GM23338 (cell line): Measurements from ENCODE around the gene SMIM14.

Experiments
- EZH2 ChIP-seq: fragments of 200-600 bp; sonication (generic); IDR thresholded peaks from one replicate; pipeline ENCODE4 v1.8.0; 2017; ENCODE audit warnings: antibody characterized with exemption, mild to moderate bottlenecking, low read depth; ENCODE audit not compliant: unreplicated experiment
- EZH2phosphoT487 ChIP-seq: fragments of 200-600 bp; sonication (generic); IDR thresholded peaks from one replicate; pipeline ENCODE4 v1.8.1; 2018; ENCODE audit warnings: antibody characterized with exemption; ENCODE audit not compliant: unreplicated experiment
- POLR2AphosphoS5 ChIP-seq: IDR thresholded peaks from 2 replicates; pipeline ENCODE4 v1.6.1; 2016; ENCODE audit warnings: antibody characterized with exemption, low read depth
- STAT1 ChIP-seq: IDR thresholded peaks from one replicate; pipeline ENCODE4 v1.6.1; 2016; ENCODE audit warnings: antibody characterized with exemption; ENCODE audit not compliant: unreplicated experiment
- TF ChIP-seq, protein P1 (sequence below): IDR thresholded peaks from 2 replicates; pipeline ENCODE4 v1.6.1; 2016; ENCODE audit warnings: antibody characterized with exemption
- TF ChIP-seq, protein P2 (sequence below), 2 experiments: fragments of 200-600 bp in 1 of 2; sonication (generic) in 1 of 2; conservative IDR thresholded peaks; 2 replicates each; pipeline versions ENCODE4 v1.5.1 to v1.6.1; 2016 to 2017; ENCODE audit warnings: antibody characterized with exemption in 2 of 2, low read depth in 2 of 2, mild to moderate bottlenecking in 2 of 2, moderate library complexity in 1 of 2
- TF ChIP-seq, protein P3 (sequence below): IDR thresholded peaks from one replicate; pipeline ENCODE4 v1.6.1; 2018; ENCODE audit warnings: antibody characterized with exemption; ENCODE audit not compliant: unreplicated experiment

DNA sequence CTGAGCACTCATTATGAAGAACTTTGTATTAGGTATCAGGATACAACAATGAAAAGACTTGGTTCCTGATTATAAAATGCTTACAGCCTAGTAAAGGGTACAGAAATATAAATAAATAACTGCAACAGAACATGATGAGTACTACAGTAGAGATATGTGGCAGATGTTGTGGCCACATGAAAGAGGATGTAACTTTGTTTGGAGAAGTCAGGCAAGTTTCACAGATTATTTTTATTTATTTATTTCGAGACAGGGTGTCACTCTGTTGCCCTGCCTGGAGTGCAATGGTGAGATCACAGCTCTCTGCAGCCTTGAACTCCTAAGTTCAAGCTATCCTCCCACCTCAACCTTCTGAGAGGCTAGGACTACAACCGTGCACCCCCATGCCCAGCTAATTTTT lies 43.5 kb upstream of the SMIM14 start:
- TF ChIP-seq POLR2AphosphoS5 (no peak), STAT1 (no peak), EZH2 (no peak), EZH2phosphoT487 (no peak)
- TF ChIP-seq, protein P1, sequence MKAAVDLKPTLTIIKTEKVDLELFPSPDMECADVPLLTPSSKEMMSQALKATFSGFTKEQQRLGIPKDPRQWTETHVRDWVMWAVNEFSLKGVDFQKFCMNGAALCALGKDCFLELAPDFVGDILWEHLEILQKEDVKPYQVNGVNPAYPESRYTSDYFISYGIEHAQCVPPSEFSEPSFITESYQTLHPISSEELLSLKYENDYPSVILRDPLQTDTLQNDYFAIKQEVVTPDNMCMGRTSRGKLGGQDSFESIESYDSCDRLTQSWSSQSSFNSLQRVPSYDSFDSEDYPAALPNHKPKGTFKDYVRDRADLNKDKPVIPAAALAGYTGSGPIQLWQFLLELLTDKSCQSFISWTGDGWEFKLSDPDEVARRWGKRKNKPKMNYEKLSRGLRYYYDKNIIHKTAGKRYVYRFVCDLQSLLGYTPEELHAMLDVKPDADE: no peak
- TF ChIP-seq, protein P2, sequence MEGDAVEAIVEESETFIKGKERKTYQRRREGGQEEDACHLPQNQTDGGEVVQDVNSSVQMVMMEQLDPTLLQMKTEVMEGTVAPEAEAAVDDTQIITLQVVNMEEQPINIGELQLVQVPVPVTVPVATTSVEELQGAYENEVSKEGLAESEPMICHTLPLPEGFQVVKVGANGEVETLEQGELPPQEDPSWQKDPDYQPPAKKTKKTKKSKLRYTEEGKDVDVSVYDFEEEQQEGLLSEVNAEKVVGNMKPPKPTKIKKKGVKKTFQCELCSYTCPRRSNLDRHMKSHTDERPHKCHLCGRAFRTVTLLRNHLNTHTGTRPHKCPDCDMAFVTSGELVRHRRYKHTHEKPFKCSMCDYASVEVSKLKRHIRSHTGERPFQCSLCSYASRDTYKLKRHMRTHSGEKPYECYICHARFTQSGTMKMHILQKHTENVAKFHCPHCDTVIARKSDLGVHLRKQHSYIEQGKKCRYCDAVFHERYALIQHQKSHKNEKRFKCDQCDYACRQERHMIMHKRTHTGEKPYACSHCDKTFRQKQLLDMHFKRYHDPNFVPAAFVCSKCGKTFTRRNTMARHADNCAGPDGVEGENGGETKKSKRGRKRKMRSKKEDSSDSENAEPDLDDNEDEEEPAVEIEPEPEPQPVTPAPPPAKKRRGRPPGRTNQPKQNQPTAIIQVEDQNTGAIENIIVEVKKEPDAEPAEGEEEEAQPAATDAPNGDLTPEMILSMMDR (conservative IDR thresholded peaks at IDR 0.05; ENCODE audit: low read depth in 2 of 2): no peak
- TF ChIP-seq, protein P3, sequence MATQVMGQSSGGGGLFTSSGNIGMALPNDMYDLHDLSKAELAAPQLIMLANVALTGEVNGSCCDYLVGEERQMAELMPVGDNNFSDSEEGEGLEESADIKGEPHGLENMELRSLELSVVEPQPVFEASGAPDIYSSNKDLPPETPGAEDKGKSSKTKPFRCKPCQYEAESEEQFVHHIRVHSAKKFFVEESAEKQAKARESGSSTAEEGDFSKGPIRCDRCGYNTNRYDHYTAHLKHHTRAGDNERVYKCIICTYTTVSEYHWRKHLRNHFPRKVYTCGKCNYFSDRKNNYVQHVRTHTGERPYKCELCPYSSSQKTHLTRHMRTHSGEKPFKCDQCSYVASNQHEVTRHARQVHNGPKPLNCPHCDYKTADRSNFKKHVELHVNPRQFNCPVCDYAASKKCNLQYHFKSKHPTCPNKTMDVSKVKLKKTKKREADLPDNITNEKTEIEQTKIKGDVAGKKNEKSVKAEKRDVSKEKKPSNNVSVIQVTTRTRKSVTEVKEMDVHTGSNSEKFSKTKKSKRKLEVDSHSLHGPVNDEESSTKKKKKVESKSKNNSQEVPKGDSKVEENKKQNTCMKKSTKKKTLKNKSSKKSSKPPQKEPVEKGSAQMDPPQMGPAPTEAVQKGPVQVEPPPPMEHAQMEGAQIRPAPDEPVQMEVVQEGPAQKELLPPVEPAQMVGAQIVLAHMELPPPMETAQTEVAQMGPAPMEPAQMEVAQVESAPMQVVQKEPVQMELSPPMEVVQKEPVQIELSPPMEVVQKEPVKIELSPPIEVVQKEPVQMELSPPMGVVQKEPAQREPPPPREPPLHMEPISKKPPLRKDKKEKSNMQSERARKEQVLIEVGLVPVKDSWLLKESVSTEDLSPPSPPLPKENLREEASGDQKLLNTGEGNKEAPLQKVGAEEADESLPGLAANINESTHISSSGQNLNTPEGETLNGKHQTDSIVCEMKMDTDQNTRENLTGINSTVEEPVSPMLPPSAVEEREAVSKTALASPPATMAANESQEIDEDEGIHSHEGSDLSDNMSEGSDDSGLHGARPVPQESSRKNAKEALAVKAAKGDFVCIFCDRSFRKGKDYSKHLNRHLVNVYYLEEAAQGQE: no peak
